SK-N-MC (cell line): ENCODE data around the gene ANKS1B.

Experiments
- EZH2 ChIP-seq: fragments of 200-600 bp; sonication (generic); IDR thresholded peaks from one replicate; pipeline ENCODE4 v1.6.1; 2017; ENCODE audit warnings: antibody characterized with exemption
- POLR2AphosphoS5 ChIP-seq: IDR thresholded peaks from 2 replicates; pipeline ENCODE4 v1.6.1; 2012; ENCODE audit warnings: mild to moderate bottlenecking, low read depth, low read length, borderline replicate concordance

DNA sequence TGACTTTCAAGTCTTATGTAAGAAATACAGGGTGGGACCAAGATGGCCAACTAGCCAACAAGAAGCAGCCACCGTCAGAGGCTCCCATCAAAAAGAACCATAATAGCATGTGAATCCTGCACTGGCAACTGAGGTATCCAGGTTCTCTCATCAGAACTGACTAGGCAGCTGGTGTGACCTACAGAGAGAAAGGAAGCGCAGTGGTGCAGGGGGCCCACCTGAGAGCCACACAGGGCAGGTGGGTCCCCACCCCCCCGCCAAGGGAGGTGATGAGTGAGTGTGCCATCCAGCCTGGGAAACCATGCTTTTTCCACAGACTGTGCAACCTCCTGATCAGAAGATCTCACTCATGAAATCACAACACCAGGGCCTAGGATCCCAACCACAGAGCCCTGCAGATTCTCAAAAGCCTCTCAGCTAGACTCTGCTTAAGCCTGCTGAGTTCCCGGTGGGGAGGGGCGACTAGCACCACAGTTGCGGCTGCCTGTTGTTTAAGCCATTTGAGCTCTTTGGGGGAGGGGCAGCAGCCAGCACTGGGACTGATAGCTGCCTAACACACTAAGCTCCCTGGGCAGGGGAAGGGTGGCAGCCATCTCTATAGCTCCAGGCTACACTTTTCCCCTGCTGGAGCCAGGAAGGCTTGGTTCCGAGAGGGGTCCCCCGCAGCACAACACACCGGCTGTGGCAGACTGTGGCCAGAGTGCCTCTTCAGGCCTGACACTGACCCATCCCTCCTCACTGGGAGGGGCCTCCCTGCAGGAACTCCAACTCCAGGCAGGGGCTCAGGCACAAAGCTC, 261.8 kb downstream of the ANKS1B start:
- TF ChIP-seq EZH2 (no peak), POLR2AphosphoS5 (no peak)
